HepG2 (cell line): ENCODE measurements around the gene DIAPH3.

Experiments
- ATF4 ChIP-seq, 2 experiments: fragments of 450-650 bp in 1 of 2; sonication (generic) in 1 of 2; formaldehyde crosslinking; IDR thresholded peaks; 2 replicates each; pipeline versions ENCODE4 v1.5.0 to v1.8.0; 2020 to 2022; ENCODE audit warnings: mild to moderate bottlenecking in 1 of 2, missing genetic modification reagents in 1 of 2
- CTCF ChIP-seq: sonication (generic); formaldehyde crosslinking; IDR thresholded peaks from 2 replicates; pipeline ENCODE4 v1.5.0; 2020; ENCODE audit warnings: mild to moderate bottlenecking, missing genetic modification reagents, moderate library complexity
- ELF4 ChIP-seq: sonication (generic); formaldehyde crosslinking; IDR thresholded peaks from 2 replicates; pipeline ENCODE4 v1.5.0; 2020; ENCODE audit warnings: missing genetic modification reagents, mild to moderate bottlenecking, moderate library complexity, borderline replicate concordance
- EP300 ChIP-seq, 3 experiments: sonication (generic) in 1 of 3; formaldehyde crosslinking in 1 of 3; IDR thresholded peaks; 2 replicates each; pipeline versions ENCODE4 v1.5.1 to v1.6.1; 2011 to 2020; ENCODE audit warnings: low read depth in 2 of 3, low read length in 2 of 3, borderline replicate concordance in 1 of 3, improper control_type of control experiment in 1 of 3, mild to moderate bottlenecking in 1 of 3, missing genetic modification reagents in 1 of 3, moderate library complexity in 1 of 3
- KAT2B ChIP-seq: fragments of 150-350 bp; IDR thresholded peaks from 2 replicates; pipeline ENCODE4 v1.6.1; 2014; ENCODE audit warnings: low read depth, low read length, borderline replicate concordance
- NFIC ChIP-seq: IDR thresholded peaks from 2 replicates; pipeline ENCODE4 v1.6.1; 2012; ENCODE audit warnings: mild to moderate bottlenecking, low read length, inconsistent platforms
- YY1 ChIP-seq: IDR thresholded peaks from 2 replicates; pipeline ENCODE4 v1.6.1; 2011; ENCODE audit warnings: low read length, low read depth, moderate library complexity, mild to moderate bottlenecking; ENCODE audit not compliant: insufficient read depth, insufficient replicate concordance
- ZBTB26 ChIP-seq: IDR thresholded peaks from 2 replicates; pipeline ENCODE4 v1.6.1; 2016; ENCODE audit warnings: missing compliant biosample characterization, missing genetic modification reagents, borderline replicate concordance
- ZBTB40 ChIP-seq, 2 experiments: fragments of 450-650 bp in 1 of 2; sonication (generic) in 1 of 2; formaldehyde crosslinking in 1 of 2; IDR thresholded peaks; 2 replicates each; pipeline versions ENCODE4 v1.6.1 to v1.8.0; 2016 to 2022; ENCODE audit warnings: antibody characterized with exemption in 1 of 2, mild to moderate bottlenecking in 1 of 2, missing genetic modification reagents in 1 of 2

GRCh38 chr13:59710416-59710815 is 453.3 kb downstream of the DIAPH3 start:
- TF ChIP-seq ZBTB26 (CRISPR knock-in tag) (no peak), NFIC (no peak), YY1 (no peak), ATF4 (CRISPR knock-in tag; IDR thresholded peaks at IDR 0.05) (no peak), CTCF (no peak), ELF4 (CRISPR knock-in tag) (no peak), KAT2B (no peak), EP300 (IDR thresholded peaks at IDR 0.05; ENCODE audit: low read depth in 2 of 2, low read length in 2 of 2) (no peak), EP300 (CRISPR knock-in tag; IDR thresholded peaks at IDR 0.05; ENCODE audit: borderline replicate concordance) (no peak), ZBTB40 (IDR thresholded peaks at IDR 0.05) (no peak), ZBTB40 (CRISPR knock-in tag; IDR thresholded peaks at IDR 0.05) (no peak)
